GM18499 (cell line): ENCODE measurements around the gene PLCH2.
A peak's percentile ranks its signal among the peaks of the same experiment; 100 is the strongest.

Experiments used
- ATAC-seq: cut with Tn5 transposase; IDR thresholded peaks from one replicate; pipeline ENCODE4 v1.9.1; 2021; ENCODE audit warnings: moderate number of reproducible peaks; ENCODE audit not compliant: insufficient read depth, unreplicated experiment

Gene PLCH2

DNA sequence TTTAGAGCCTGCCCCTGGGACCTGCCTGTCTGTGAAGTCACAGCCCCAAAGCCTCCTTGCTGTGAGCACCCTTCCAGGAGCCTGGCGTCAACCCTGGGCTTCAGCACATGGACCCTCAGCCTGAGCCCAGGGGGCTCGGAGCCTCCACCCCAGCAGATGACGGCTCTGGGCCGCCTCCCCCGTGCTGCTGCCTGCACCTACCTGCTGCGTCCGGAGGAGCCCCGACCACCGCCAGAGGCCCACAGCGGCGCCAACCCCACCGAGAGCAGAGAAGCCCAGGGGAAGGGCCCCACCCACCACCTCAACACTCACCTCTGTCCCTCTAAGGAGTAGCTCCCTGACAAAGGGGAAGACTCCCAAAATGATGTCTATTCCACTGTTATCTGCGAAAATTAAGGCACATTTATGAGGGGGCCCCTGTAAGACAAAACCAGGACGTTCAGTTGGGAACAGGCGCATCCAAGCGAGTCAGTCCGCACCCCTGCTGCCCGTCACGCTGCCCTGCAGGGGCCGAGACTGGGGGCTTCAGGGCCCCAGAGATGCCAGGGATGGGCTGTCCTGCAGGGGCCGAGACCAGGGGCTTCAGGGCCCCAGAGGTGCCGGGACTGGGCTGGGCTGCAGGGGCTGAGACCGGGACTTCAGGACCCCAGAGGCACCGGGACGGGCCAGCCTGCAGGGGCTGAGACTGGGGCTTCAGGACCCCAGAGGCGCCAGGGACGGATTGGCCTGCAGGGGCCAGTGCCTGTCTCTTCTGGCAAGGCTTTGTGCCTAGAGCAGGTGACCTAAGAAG, 34.5 kb downstream of the PLCH2 start:
- no peak for ATAC-seq

DNA sequence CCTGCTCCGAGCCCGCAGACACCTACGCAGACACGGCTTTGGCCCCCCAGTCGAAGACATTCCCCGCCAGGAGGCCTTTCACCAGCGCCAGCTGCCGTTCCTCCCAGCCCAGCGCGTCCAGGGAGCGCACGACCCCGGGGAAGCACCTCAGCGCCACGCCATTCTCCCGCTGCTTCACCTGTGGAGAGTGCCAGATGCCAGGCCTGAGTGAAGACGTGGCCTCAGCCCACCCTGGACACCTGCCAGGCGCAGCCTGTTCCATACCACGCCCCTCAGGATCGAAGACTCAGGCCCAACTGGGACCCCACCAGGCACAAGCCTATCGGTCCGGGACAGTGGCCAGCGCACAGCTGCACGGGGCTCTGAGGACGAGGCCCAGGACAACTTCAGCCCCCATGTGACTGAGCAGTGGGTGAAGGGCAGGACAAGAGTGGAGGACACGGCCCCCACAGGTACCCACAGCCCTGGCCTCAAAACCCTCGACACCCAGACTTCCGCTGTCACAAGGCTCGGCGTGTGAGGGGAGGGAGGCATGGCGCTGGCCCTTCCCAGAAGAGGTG, 36.9 kb downstream of the PLCH2 start:
- ATAC-seq, result no peak

DNA sequence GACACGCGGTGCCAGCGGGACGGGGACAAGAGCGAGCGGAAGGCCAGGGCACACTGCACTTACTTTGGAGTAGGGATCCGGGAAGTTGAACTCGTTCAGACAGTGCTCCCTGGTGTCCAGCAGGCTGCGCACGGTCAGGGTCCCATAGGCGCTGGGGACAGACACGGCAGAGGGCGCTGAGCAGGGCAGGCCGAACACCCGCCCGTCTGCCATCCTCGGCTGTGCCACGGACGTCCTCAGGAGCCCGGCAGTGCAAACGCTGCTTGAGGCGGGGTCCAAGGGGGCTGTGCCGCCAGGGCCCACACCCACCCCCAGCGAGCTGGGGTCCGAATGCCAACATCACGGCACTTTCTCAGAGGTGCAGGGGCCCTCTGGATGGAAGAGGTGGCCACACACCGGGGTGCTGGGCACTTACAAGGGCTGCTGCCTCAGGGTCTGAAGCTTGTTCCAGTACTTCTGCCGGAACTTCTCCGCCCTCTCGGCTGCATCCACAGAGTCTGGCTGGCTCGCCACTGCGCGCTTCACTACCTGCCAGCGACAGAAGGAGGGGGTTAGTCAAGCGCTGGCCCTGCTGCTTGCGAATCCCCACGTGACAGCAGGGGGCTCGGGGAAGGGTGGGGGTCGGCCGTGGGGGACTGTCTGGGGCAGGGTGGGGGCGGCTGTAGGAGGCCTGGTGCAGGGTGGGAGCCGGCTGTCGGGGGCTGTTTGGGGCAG, 38.0 kb downstream of the PLCH2 start:
- no peak for ATAC-seq

DNA sequence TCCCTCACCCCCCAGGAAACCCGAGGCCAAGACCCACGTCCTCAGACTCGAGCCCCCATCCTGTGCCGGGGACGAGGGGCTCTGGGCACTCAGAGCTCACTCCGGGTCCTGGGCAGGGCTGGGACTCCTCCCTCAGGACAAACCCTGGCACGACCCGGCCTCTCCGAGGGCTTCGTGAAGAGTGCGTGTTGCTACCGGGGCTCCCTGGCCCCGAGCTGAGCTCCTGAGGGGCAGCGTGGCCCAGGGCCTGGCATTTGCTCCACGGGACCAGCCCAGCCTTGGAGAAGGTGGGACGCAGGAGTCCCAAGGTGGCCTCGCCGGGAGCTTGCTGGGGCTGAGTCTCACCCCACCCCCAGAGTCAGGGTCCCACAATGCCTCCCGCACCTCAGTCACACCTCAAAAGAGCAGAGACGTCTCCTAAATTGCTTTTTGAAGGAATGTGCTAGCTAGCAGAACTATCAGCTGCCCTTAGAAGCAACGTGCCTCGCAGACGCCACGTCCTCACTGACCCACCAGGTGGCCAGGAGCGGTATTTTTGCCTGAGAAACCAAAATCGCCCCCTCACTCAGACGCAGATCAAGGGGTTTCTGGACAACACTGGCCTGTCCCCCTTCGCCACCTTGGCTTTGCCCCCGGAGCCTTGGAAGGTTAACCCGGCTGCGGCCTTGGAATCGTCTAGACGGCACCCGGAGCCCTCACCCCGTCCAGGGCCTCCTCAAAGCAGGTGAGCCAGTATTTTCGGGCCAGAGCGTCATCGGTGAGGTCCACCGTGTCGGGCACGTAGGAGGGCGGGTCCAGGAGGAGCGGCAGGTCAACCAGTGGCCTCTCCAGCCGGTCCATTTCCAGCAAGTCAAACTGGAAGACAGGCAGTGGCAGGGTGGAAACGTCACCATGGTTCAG, 39.0 kb downstream of the PLCH2 start:
- ATAC-seq, result no peak

DNA sequence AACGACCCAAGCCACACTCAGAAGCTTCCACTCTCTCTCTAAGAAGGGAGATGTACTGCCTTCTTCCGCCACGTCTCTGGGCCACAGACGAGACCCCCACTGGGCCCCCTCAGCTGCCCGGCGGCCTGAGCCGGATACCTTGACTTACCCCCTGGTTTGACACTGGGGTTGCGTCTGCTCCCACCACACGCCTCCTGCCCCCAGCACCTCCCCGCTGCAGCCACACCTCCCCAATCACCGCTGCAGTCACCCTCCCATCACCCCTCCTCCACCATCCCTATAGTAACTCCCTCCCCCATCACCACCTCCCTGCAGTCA, 39.6 kb downstream of the PLCH2 start:
- ATAC-seq, result no peak

DNA sequence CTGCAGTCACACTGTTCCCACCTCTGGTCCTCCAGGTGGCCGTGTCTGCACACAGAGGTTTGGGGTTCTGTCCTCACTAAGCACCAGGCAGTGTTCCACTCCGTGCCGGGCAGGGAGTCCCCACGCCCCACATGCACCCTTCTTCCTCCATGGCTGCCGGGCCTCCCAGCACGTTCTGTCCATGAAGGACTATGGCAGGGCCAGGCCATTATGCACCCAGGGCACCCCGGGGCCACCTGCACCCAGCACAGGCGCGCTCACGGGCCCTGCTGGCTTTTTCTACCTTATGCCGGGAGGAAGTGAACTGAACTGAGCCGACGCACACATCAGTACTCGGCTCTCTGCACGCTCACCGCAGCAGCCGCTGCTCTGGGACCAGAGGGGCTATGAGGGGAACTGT, 40.0 kb downstream of the PLCH2 start:
- no peak for ATAC-seq

DNA sequence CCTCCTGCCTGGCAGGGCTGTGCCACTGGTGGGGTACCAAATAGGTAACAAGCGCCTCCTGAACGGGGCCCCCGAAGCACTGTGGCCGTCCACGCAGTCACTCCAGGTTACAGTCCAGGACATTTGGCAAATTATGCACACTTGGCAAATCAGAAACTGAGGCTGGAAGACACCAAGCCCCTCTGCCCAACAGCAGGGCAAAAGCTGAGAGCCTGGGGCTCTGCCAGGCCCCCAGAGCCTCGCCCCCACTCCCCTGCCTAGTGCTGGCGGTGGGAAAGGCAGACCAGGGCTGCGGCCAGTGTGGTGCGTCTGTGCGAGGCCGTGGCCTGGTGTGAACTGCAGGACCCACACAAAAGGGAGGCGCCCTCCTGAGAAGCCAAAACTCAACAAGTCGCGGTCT, 40.9 kb downstream of the PLCH2 start:
- ATAC-seq, result no peak

DNA sequence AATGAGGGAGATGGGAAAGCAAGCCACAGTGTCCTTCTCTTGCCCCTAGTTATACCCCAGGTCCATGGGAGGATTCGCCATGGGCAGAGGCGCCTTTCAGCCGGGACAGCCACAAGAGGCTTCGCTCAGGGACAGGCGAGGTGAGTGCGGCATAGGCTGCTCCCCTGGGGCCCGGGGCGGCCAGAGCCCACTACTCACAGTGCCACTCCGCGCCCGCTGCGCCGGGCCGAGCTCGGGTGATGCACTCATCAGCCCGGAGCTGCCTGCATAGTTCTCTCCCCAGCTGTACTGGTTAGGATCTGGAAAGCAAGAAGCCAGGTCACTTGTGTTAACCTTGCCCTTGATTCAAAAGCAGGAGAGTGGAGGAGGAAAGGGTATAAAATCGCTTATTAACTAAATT, 41.9 kb downstream of the PLCH2 start:
- no peak for ATAC-seq

DNA sequence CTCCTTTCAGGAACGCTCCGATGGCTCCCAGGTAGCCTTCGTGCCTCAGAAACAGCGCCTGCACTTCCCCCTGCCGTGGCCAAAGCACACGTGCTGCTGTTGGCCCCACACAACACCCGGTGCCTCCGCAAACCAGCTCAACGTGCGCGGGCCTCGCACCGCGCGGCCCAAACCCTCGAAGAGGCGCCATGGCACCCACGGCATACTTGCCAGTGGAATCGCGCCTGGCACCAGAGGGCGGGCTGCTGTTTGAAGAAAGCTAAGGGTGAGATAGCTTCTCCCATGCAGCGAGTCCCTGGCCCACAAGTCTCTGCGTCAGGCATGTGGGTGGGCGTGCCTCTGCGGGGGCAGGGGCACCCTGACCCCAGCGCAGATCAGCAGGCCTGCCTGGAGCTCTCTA, 42.4 kb downstream of the PLCH2 start:
- ATAC-seq, result no peak

DNA sequence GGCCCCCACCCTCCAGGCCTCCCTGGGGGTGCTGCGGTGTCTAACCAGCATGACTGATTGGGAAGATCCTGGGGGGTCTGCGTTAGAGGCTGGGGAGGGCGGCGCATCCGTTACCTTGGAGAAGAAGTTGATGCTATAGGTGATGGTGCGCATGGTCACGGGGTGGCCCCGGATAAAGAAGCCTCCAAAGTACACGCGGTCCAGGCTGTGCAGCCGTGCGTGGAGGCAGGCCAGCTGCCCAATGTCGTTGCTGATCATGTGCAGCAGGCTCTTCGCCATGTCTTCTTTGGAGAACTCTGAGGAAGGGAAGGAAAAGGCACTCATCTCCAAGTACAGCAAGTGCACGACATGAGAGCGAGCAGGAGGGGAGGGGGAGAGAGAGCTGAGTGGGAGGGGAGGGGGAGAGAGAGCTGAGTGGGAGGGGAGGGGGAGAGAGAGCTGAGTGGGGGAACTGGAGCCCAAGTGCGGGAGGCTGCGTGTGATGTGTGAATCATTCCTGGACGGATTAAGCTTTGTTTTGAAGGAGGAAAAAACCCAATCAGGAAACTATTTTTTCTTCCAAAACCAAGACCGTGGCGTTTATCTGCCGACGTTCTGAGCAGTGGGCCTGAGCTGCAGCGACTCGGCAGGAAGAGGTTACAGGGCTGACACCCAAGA, 43.1 kb downstream of the PLCH2 start:
- ATAC-seq, result no peak

DNA sequence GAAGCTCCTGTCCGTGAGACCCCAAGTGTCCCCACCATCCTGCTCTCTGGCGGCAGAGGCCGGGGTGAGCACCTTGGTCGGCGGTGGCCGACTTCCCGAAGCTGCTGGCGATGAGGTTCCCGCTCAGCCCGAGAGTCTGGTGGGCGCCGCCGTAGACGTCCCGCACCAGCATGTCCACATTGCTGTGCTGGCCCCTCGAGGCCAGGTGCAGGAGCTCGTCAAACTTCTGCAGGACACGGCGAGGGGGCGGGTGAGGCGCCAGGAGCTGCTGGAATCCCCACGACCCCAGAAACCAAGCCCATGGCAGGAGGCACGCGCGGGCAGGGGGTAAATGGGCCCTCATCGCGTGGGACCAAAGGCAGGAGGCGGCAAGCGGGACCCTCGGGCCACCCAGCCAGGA, 43.6 kb downstream of the PLCH2 start:
- no peak for ATAC-seq

DNA sequence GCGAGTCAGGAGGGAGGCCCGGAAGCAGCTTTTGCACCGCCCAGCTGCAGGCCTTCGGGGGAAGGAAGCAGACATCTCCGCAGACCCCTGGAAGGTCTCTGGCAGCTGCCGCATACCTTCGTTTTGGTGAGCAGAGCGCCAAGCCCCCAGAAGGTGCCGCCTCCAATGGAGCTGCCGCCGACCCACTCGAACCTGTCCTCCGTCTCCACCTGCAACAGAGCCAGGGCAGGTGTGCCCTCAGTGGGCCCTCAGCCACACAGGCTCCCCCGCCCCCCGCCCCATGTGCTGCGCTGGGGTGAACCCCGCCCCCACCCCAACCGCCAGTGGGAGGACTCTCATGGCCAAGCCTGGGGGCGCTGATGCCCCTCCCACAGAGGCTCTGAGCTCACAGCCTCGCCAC, 44.1 kb downstream of the PLCH2 start:
- ATAC-seq, result no peak

DNA sequence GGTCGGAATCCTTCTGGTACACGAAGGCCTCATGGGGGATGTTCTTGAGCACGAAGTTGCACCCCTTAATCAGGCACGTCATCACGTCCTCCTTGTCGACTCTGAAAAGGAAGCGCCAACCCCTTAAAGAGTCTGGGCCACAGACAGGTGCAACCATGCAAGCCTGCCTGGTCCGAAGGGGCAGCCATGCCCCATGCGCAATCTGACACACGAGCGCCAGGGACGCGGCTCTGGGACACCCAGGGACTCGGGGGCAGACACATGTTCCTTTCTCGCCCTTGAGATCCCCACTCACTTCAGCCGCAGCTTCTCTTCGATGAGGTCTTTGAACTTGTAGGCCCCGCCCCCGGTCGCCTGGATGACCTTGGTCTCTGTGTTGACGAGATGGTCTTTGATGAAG, 44.7 kb downstream of the PLCH2 start:
- no peak for ATAC-seq

DNA sequence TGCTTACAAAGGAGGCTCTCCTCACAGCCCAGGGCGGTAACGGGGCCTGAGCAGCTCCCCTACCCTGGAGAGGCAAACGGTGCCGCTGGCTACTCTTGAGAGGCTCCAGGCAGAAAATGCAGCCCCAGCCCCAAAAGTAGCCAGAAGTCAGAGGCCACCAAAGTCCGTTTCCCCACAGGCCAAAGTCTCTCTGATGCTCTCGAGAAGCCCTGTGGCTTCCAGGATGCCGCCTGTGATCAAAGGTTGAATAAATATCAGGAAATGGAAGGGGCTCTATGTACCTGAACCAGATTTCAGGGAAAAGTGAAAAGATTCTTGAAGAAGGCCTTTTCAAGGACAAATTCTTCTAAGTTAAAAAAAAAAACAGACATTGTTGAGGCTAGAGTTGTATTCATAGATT, 46.1 kb downstream of the PLCH2 start:
- ATAC-seq, result no peak

DNA sequence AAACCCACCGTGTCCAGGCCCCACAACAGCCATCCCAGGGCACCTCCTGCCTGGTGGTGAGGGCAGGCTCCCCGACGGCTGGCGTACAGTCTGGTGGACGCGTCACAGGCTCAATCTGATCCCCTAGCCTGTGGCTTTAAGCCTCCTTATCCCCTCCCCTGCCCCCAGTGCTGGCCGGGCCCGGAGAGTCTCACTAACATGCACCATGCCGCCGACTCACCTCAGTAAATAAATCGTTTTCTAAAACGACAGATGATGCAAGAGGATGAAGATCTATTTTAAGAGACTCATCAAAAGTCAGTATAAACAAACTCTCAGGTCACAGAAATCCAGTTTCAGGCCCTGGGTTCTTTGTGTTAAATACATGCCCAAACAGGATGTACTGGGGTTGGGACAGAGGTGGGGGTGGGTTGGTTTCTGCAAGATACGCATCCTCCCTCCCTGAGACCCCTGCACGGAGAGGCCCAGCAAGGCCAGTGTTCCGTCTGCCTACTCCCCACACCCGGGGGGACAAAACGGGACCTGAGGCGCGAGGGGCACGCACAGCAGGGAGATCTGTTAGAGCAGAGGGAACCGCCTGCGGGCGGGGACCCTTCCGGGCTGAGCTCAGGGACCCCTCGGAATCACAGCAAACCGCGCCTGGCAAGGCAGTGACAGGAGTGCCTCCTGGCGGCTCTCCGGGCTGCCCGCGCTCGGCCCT, 47.3 kb downstream of the PLCH2 start:
- no peak for ATAC-seq

DNA sequence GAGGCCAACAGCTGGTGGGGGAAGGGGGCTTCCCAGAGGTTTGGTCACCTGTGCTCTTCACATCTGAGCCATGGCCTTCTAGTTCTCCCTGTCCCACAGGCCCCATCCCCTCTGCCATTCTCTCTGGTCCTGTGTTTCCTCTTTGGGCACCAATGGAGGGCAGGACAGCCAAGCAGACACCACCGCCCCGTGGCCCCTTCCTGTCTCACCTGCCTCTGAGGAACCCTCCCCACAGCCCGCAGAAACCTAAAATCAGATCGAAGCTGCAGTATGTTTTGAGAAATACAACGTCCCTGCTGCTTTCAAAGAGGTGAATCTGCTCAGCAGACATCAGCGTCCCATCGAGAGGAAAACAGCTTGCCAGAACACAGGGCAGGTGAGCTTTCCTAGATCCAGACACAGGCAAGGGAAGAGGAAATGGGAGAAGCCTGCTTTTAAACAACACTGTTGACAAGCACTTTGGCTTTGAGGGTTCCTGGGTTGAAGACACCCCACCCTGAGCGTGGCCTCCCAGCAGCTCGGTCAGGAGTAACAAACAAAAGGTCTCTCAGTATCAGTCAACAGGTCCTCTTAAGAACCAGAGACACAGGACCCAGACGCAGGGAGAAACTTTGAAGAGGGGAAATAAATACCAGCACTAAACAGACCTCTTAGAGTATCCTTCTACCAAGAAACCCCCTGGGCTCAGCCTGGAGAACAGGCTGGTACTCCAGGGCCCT, 48.0 kb downstream of the PLCH2 start:
- no peak for ATAC-seq

DNA sequence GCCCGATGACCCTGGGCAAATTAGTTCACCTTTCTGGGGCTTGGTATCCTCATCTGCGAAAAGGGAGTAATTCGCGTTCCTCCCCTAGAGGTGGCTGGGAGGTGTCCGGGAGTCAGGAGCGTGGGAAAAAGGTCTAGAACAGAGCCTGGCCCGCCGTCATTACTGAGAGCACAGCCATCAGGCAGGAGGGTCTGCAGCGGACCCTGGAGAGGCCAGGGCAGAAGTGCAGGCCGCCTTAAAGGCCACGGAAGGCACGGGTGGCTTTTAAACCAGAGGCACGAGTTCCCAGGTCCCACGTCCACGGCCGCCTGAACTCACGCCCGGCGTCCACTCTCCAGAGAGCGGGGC, 49.5 kb downstream of the PLCH2 start:
- no peak for ATAC-seq

DNA sequence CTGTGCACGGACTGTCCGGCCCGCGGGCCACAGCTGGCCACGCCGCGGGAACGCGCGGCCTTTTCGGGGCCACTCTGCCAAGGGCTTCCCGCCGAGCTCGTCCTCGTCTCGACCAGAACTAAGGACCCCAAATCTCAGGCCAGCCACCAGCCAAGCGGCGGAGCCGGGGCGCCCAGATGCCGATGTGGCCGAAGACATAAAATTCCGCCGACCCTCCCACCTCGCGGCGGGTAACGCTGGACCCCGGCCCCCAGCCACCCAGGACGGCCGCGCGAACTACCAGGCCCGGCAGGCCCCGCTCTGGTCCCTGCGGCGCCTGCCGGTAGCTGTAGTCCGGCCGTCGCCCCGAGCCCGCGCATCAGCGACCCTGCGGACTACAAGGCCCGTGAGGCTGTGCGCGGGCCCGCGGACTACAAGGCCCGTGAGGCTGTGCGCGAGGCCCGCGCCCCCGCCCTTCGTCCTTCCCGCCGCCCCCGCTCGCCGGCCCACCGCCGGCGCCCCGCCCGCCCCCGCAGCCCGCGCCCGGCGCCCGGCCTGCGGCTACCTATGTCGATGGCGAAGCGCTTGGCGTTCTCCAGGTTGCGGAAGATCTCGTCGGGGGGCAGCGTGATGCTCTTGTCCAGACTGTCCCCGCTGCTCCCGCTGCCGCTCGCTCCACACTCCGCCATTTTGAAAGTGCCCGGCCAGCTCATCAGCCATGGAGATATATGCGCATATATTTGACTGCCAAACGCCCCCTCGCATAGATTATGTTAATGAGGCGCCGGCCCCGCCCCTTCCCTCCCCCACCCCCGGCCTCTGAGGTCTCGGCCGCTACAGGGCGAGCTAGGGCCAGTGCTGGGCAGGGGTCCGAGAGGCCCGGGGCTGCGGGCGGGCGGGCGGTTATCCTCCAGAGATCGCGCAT, 50.1 kb downstream of the PLCH2 start, which contains the start of gene PANK4:
PANK4 (minus strand) TSS at position 677 of the 904 bp plus-strand sequence; CDS start at position 668, 9 bp downstream.
- ATAC-seq, result peak; percentile 62
